Heart left ventricle (tissue), 16 donors: Measurements from ENCODE around the gene DGKG. TPM values are rescaled to one million over a fixed set of nuclear protein-coding genes. Genes with fewer than 3 reads are reported as not detected.

Experiments used
- ATAC-seq, 4 donors: fragments of 200-7000 bp; cut with Tn5 transposase; one replicate each; pipeline ENCODE4 v1.9.1; 2020 to 2022; ENCODE audit warnings: moderate library complexity in 4 of 4, mild to moderate bottlenecking in 3 of 4, moderate number of reproducible peaks in 1 of 4
- DNase-seq, 5 donors: peaks; one replicate each; pipeline ENCODE4 v3.0.0-alpha.2; 2020
- H3K27ac ChIP-seq, 12 donors: fragments of 200-600 bp; sonication (generic) in 4 of 12; one replicate each; pipeline versions ENCODE4 v1.5.0 to v1.8.0; 2016 to 2022; ENCODE audit warnings: mild to moderate bottlenecking in 2 of 12
- H3K27me3 ChIP-seq, 9 donors: fragments of 200-600 bp; sonication (generic) in 2 of 9; one replicate each; pipeline versions ENCODE4 v1.5.1 to v1.8.0; 2016 to 2022; ENCODE audit warnings: mild to moderate bottlenecking in 3 of 9
- H3K36me3 ChIP-seq, 9 donors: fragments of 200-600 bp; sonication (generic) in 2 of 9; one replicate each; pipeline versions ENCODE4 v1.5.0 to v1.8.0; 2018 to 2022; ENCODE audit warnings: mild to moderate bottlenecking in 2 of 9
- H3K4me1 ChIP-seq, 12 donors: fragments of 200-600 bp; sonication (generic) in 4 of 12; one replicate each; pipeline versions ENCODE4 v1.5.0 to v1.8.0; 2016 to 2022; ENCODE audit warnings: mild to moderate bottlenecking in 3 of 12
- H3K4me3 ChIP-seq, 12 donors: fragments of 200-600 bp; sonication (generic) in 4 of 12; one replicate each; pipeline versions ENCODE4 v1.5.0 to v1.8.0; 2017 to 2022; ENCODE audit warnings: mild to moderate bottlenecking in 9 of 12, moderate library complexity in 4 of 12
- H3K9me3 ChIP-seq, 12 donors: fragments of 200-600 bp; sonication (generic) in 4 of 12; one replicate each; pipeline versions ENCODE4 v1.5.0 to v1.8.0; 2016 to 2022; ENCODE audit warnings: mild to moderate bottlenecking in 1 of 12
- POLR2A ChIP-seq, 2 donors: fragments of 450-650 bp; IDR thresholded peaks; one replicate each; pipeline ENCODE4 v1.6.1; 2017; ENCODE audit warnings: antibody characterized with exemption in 2 of 2, mild to moderate bottlenecking in 2 of 2, moderate library complexity in 2 of 2
- WGBS, 4 donors: extraction: QIAGEN DNeasy Blood & Tissue Kit in 2 of 4; methylation state at CpG; one replicate each; pipeline versions ENCODE4 v1.1.5 to v1.1.7; 2013 to 2018; 5-methylcytosine and 5-hydroxymethylcytosine counted together
- intact Hi-C, 10 donors: fragments of 100-400 bp; cut with DNase I; formaldehyde crosslinking; loops; one replicate each; pipeline versions ENCODE4 v1.11.1 to v1.14.2; 2022
- polyA plus RNA-seq, 2 donors: library from polyadenylated mRNA; stranded (reverse); fragments of 200-250 nt; gene quantifications; one replicate each; pipeline ENCODE4 v1.2.3, GENCODE V29; 2013
- total RNA-seq, 9 donors: library from RNA; depleted of rRNA in 2 of 9; stranded (reverse); fragments of >200 nt in 2 of 9; fragmentation: NEBNext Ultra II Directional in 3 of 9; extraction: Animal tissue kit (Norgen Biotek cat#: 25700) in 3 of 9; gene quantifications; one replicate each; pipeline versions ENCODE4 v1.1.0 to v1.2.4, GENCODE V29; 2016 to 2023
- TF ChIP-seq, protein P1 (sequence below), 12 donors: fragments of 200-600 bp; sonication (generic) in 4 of 12; IDR thresholded peaks; one replicate each; pipeline versions ENCODE4 v1.5.0 to v1.8.0; 2018 to 2022; ENCODE audit warnings: antibody characterized with exemption in 12 of 12, mild to moderate bottlenecking in 5 of 12
- donor health status: ischemic (EF 13 %, LVEDD 7.1; RV severe dilation, severe dysfunction).
- donor health status: healthy with polysubstance abuse.
- donor health status: DM: no; HTN: yes; CAD: no.
- donor health status: DM: no; HTN: no; CAD: no.
- donor health status: ischemic (EF 25% LVEDD 6.9; RV normal size, moderate dysfunction).
- donor health status: ischemic (EF 25% LVEDD 5.7; RV mildly dilated, moderate dysfunction).
- donor health status: healthy.
- donor health status: DM: yes; HTN: yes; CAD: no.
- donor health status: ischemic (EF 35%, LVEDD 5.7; RV mildly dilated, moderate dysfunction).
- donor health status: nonischemic (EF 11% LVEDD 7.7; RV severe dilation, severe dysfunction).
- donor health status: DM: yes; HTN: yes; CAD: no.
- donor health status: PGD.
- donor health status: ischemic (EF 29% LVEDD 5.4; RV normal size, mild dysfunction).
- donor health status: nonischemic (EF 23%, LVEDD 6.1; RV moderate dilation, normal function).

DGKG gene
- total and polyA plus RNA-seq, 11 donors, result 9.0 to 59.3 (median 32.0) TPM

DNA sequence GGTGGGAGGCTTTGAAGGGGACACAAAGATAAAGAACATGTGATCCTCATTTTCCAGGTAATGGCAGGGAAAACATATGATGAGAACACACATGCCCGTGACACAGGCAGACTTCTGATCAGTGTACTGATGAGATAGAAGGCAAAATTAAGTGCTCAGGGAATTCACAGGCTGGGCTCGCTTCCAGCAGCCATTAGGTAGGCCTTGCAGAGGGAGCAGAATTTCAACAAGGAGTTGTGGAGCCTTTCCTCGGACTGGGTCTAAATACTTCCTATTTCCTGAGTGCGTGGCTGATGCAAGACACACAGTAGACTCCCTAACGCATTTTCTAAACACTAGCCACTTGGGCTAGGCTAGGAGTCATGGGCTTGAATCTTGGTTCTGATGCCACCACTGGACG lies 179.2 kb downstream of the DGKG start:
- DNase-seq (no peak), ATAC-seq (no peak)
- Histone ChIP-seq H3K4me1 (peaks cover 0 to 53% (median 0%) of the 10 kb centered on the region in 12 donors), H3K4me3 (no peak overlapping the region), H3K27ac (no peak overlapping the region), H3K9me3 (no peaks in the 10 kb centered on the region), H3K36me3 (peaks cover 0 to 37% (median 6%) of the 10 kb centered on the region in 9 donors), H3K27me3 (no peaks in the 10 kb centered on the region)
- 56 to 69% (median 63%) methylated on average over 6 of the region's 6 CpGs for WGBS, 4 donors
- TF ChIP-seq, protein P1, sequence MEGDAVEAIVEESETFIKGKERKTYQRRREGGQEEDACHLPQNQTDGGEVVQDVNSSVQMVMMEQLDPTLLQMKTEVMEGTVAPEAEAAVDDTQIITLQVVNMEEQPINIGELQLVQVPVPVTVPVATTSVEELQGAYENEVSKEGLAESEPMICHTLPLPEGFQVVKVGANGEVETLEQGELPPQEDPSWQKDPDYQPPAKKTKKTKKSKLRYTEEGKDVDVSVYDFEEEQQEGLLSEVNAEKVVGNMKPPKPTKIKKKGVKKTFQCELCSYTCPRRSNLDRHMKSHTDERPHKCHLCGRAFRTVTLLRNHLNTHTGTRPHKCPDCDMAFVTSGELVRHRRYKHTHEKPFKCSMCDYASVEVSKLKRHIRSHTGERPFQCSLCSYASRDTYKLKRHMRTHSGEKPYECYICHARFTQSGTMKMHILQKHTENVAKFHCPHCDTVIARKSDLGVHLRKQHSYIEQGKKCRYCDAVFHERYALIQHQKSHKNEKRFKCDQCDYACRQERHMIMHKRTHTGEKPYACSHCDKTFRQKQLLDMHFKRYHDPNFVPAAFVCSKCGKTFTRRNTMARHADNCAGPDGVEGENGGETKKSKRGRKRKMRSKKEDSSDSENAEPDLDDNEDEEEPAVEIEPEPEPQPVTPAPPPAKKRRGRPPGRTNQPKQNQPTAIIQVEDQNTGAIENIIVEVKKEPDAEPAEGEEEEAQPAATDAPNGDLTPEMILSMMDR (IDR thresholded peaks at IDR 0.05), result no peak
- no peak for TF ChIP-seq POLR2A (IDR thresholded peaks at IDR 0.05)
- intact Hi-C loops, result no loop called here

- intact Hi-C loops, result no loop called here
- TF ChIP-seq, protein P1 (IDR thresholded peaks at IDR 0.05), result no peak
- no peak for TF ChIP-seq POLR2A (IDR thresholded peaks at IDR 0.05)
- peaks cover 0 to 44% (median 0%) of the 10 kb centered on the region in 12 donors for H3K4me1 ChIP-seq
- H3K4me3 ChIP-seq, result no peak overlapping the region
- H3K27me3 ChIP-seq, result no peaks in the 10 kb centered on the region
- DNase-seq (no peak), ATAC-seq (no peak)
- 80 to 91% (median 86%) methylated on average over 2 of the region's 2 CpGs for WGBS, 4 donors
- H3K27ac ChIP-seq, result no peak overlapping the region
- H3K36me3 ChIP-seq, result peaks cover 0 to 39% (median 4%) of the 10 kb centered on the region in 9 donors
- no peaks in the 10 kb centered on the region for H3K9me3 ChIP-seq
Observed at GRCh38 chr3:186181901-186182300, 180.1 kb downstream of the DGKG start.

GRCh38 chr3:186180891-186181481 lies 181.0 kb downstream of the DGKG start:
- WGBS, 4 donors, result 70 to 79% (median 77%) methylated on average over 6 of the region's 6 CpGs
- no peak for DNase-seq
- peaks cover 0 to 29% (median 4%) of the 10 kb centered on the region in 9 donors for H3K36me3 ChIP-seq

GRCh38 chr3:186180151-186180550 lies 181.9 kb downstream of the DGKG start:
- TF ChIP-seq POLR2A (IDR thresholded peaks at IDR 0.05), result no peak
- TF ChIP-seq, protein P1 (IDR thresholded peaks at IDR 0.05), result no peak
- ATAC-seq (no peak), DNase-seq (no peak)
- H3K9me3 ChIP-seq, result no peaks in the 10 kb centered on the region
- peaks cover 0 to 31% (median 4%) of the 10 kb centered on the region in 9 donors for H3K36me3 ChIP-seq
- H3K4me1 ChIP-seq, result peaks cover 0 to 27% (median 0%) of the 10 kb centered on the region in 12 donors
- intact Hi-C loops, result no loop called here
- H3K27ac ChIP-seq, result no peak overlapping the region
- no peak overlapping the region for H3K4me3 ChIP-seq
- H3K27me3 ChIP-seq, result no peaks in the 10 kb centered on the region
- 68 to 73% (median 70%) methylated on average over 5 of the region's 5 CpGs for WGBS, 4 donors

More at GRCh38 chr3:186180891-186181481, 181.0 kb downstream of the DGKG start:
- Histone ChIP-seq H3K27me3 (no peaks in the 10 kb centered on the region), H3K4me1 (peaks cover 0 to 35% (median 0%) of the 10 kb centered on the region in 12 donors), H3K9me3 (no peaks in the 10 kb centered on the region), H3K4me3 (no peak overlapping the region), H3K27ac (no peak overlapping the region)
- TF ChIP-seq POLR2A (IDR thresholded peaks at IDR 0.05), result no peak
- TF ChIP-seq, protein P1 (IDR thresholded peaks at IDR 0.05), result no peak
- intact Hi-C loops, result no loop called here
- no peak for ATAC-seq
